Endometrial microvascular endothelial cells (primary cell): ENCODE results near the gene MEGF8. TPM values are rescaled to one million over a fixed set of nuclear protein-coding genes. Genes with fewer than 3 reads are reported as not detected.

Source experiments
- in situ Hi-C: cut with HindIII; loops from 2 replicates; pipeline ENCODE4 v1.10.0; 2017; ENCODE audit warnings: low sequenced_read_pairs, low pct_unique_long_range_greater_than_20kb; ENCODE audit errors: inconsistent ontology term
- total RNA-seq: library from RNA; depleted of rRNA; stranded (reverse); fragments of >200 nt; gene quantifications from one replicate; pipeline ENCODE4 v1.2.3, GENCODE V29; 2015; ENCODE audit errors: inconsistent ontology term

MEGF8 gene
- total RNA-seq, 1 donor from 2014 or later, result 17.4 TPM

GRCh38 chr19:42285541-42285941 lies 39.9 kb upstream of the MEGF8 start:
- in situ Hi-C loops, result no loop called here

DNA sequence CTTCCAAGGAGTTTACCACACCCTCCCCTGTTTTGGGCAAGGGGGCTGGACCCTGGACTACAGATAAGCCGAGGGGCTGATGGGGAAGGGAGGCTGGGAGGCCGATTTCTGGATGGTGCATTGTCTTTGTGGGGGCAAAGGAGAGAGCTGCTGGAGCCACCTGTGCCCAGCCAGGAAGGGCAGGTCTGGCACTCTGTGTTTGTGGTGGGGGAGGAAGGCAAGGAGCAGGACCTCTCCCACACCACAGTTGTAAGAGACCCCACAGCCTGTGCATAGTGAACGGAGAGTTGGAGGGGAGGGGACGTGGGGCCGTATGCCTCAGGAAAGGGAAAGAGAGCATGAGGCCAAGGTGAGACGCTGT lies 39.5 kb upstream of the MEGF8 start:
- in situ Hi-C loops, result no loop called here

DNA sequence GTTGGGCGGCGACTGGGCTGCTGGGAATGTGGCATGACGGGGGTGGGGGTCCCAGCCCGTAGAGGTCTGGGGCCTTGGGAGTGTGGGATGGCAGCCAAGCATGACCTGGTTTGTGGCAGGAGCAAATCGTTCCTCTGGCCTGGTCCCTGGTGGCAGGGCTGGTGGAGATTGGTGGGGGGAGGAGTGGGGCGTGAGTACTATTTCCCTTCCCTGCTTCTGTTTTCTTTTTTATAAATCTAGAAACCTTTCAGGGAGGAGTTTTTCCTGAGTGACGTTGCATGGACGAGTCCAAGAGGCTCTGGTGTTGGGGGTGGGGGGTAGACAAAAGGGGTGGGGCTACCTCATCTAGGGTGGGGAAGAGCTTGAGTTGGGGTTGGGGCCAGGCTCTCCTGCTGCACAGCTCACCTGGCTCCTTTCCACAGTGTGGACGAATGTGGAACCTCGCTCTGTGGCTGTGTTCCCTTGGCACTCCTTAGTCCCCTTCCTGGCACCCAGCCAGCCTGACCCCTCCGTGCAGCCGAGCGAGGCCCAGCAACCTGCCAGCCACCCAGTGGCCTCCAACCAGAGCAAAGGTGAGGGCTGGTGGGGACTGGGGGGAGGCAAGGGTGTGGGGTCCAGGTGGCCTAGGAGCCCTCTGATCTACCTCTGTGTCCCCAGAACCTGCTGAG lies 39.0 kb upstream of the MEGF8 start:
- in situ Hi-C loops, result no loop called here

DNA sequence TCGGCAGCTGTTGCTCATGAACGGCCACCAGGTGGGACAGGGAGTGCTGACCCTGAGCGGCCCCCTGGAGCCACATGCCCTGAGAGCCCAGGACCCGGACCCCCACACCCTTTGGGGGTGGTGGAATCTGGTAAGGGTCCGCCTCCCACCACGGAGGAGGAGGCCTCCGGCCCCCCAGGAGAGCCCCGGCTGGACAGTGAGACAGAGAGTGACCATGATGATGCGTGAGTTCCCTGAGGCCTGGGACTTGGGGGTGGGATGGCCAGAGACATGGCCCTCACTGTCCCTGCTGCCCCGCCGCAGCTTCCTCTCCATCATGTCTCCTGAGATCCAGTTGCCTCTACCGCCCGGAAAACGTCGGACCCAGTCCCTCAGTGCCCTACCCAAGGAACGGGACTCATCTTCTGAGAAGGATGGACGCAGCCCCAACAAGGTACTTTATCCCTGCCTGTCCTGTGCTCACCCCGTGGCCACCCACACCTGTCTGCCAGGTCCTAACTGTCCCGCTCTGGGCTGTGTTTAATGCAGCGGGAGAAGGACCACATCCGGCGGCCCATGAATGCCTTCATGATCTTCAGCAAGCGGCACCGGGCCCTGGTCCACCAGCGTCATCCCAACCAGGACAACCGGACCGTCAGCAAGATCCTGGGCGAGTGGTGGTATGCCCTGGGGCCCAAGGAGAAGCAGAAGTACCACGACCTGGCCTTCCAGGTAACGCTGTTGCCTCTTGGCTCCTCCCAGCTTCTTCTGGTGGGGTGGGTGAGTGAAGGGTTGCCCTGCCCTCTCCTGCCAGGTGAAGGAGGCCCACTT lies 38.2 kb upstream of the MEGF8 start:
- in situ Hi-C loops, result no loop called here

DNA sequence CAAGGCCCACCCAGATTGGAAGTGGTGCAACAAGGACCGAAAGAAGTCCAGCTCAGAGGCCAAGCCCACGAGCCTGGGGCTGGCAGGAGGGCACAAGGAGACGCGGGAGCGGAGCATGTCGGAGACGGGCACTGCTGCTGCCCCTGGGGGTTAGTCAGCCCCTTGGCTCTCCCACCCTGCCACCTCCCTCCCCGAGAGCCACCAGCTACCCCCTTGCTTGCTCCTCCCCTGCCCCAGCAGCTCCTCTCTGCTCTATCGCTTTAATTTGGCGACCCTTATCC lies 37.7 kb upstream of the MEGF8 start:
- in situ Hi-C loops, result no loop called here

- in situ Hi-C loops, result no loop called here
These were observed 37.0 kb upstream of the MEGF8 start for GRCh38 chr19:42288387-42288786.

- in situ Hi-C loops, result no loop called here
These were observed 36.4 kb upstream of the MEGF8 start for GRCh38 chr19:42288881-42289555.

DNA sequence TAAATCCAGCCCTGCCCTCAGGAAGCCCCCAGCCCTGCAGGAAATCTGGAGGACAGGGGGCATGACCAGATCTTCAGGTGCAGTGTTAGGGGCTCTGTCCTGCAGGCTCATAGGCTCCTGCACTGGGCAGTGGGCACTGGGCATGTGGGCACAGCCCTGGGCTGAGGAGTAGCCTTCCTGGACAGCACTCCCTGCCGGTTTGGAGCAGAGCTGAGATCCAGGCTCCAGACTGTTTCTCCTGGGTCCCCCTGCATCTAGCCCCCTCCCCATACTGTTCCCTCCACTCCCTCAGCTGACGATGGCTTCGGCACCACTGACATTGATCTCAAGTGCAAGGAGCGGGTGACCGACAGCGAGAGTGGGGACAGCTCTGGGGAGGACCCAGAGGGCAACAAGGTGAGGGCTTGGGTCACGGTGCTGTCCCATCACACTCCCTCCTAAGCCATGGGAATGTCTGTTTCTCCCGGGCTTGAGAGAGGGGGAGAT lies 35.8 kb upstream of the MEGF8 start:
- in situ Hi-C loops, result no loop called here

GRCh38 chr19:42290136-42290522 lies 35.3 kb upstream of the MEGF8 start:
- in situ Hi-C loops, result no loop called here

DNA sequence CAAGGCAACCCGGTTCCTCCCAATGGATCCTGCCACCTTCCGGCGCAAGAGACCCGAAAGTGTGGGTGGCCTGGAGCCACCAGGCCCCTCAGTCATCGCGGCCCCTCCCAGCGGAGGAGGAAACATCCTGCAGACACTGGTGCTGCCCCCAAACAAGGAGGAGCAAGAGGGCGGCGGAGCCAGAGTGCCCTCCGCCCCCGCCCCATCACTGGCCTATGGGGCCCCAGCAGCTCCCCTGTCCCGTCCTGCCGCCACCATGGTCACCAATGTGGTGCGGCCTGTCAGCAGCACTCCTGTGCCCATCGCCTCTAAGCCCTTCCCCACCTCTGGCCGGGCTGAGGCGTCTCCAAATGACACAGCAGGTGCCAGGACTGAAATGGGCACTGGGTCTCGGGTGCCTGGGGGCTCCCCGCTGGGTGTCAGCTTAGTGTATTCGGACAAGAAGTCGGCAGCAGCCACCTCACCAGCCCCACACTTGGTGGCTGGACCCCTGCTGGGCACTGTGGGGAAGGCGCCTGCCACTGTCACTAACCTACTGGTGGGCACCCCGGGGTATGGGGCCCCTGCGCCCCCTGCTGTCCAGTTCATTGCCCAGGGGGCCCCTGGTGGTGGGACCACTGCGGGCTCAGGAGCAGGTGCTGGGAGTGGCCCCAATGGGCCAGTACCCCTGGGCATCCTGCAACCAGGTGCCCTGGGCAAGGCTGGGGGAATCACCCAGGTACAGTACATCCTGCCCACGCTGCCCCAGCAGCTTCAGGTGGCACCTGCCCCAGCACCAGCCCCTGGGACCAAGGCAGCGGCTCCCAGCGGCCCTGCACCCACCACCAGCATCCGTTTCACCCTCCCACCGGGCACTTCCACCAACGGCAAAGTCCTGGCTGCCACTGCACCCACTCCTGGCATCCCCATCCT lies 34.7 kb upstream of the MEGF8 start:
- in situ Hi-C loops, result no loop called here

GRCh38 chr19:42291435-42291810 lies 34.0 kb upstream of the MEGF8 start:
- in situ Hi-C loops, result no loop called here

GRCh38 chr19:42292042-42292960 lies 33.1 kb upstream of the MEGF8 start:
- in situ Hi-C loops, result no loop called here

- in situ Hi-C loops, result no loop called here
These were observed 32.5 kb upstream of the MEGF8 start for GRCh38 chr19:42292963-42293362.

DNA sequence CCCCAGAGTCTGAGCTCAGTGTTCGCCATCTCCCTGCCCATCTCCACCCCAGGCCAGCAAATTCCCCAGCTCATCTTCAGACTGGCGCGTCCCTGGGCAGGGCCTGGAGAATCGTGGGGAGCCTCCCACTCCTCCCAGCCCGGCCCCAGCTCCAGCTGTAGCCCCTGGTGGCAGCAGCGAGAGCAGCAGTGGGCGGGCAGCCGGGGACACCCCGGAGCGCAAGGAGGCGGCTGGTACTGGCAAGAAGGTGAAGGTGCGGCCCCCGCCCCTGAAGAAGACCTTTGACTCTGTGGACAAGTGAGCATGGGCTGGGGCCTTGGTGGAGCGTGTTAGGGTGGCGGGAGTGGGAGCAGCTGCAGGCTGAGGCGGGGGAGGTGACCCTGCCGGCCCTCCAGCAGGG lies 31.9 kb upstream of the MEGF8 start:
- in situ Hi-C loops, result no loop called here

DNA sequence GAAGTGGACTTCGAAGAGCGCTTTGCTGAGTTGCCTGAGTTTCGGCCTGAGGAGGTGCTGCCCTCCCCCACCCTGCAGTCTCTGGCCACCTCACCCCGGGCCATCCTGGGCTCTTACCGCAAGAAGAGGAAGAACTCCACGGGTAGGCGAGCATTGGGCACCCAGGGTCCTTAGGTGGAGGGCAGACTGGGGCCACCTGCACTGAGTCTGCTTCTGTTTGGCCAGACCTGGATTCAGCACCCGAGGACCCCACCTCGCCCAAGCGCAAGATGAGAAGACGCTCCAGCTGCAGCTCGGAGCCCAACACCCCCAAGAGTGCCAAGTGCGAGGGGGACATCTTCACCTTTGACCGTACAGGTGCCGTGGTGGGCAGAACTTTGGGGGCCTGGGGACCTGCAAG lies 31.5 kb upstream of the MEGF8 start:
- in situ Hi-C loops, result no loop called here

- in situ Hi-C loops, result no loop called here
These were observed 30.8 kb upstream of the MEGF8 start for GRCh38 chr19:42294471-42295137.

DNA sequence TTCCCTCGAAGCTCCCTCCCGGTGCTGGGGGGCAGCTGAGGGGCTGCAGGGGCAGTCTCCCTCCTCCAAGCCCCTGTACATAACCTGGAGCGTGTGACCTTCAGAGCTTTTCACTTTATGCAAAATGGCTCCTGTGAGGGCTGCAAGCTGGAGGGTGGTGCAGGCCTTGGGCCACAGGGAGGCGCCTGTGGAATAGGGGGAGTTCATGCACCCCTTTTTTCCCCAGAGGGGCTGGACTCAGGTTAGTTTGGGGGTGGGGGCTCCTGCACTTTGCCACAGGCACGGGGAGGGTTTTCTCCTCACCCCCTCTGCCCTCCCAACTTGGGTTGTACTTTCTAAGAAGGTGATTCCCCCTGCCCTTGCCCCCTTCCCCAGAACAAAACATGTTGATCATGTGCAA lies 30.1 kb upstream of the MEGF8 start:
- in situ Hi-C loops, result no loop called here
